Keratinocyte (primary cell): ENCODE data around the gene HSBP1L1.

Source experiments
- CTCF ChIP-seq, 3 experiments: IDR thresholded peaks in 1 of 3; conservative IDR thresholded peaks in 1 of 3; optimal IDR thresholded peaks in 1 of 3; 2 replicates in 2 of 3; 3 replicates in 1 of 3; pipeline versions ENCODE3 to v1.5.1; 2011; ENCODE audit warnings: low read length in 3 of 3, mild to moderate bottlenecking in 3 of 3, moderate library complexity in 2 of 3, control low read depth in 1 of 3, inconsistent platforms in 1 of 3; ENCODE audit not compliant: insufficient read depth in 2 of 3; ENCODE audit errors: extremely low read depth in 1 of 3
- EZH2 ChIP-seq: IDR thresholded peaks from one replicate; pipeline ENCODE4 v1.6.1; 2012; ENCODE audit warnings: inconsistent platforms, mild to moderate bottlenecking, low read length, moderate library complexity

GRCh38 chr18:79930020-79930642, 34.3 kb upstream of the HSBP1L1 start:
- no peak for TF ChIP-seq EZH2
- TF ChIP-seq CTCF (optimal IDR thresholded peaks at IDR 0.05 in 1 of 3, IDR thresholded peaks at IDR 0.05 in 1 of 3, conservative IDR thresholded peaks at IDR 0.05 in 1 of 3; ENCODE audit: extremely low read depth in 1 of 3, insufficient read depth in 2 of 3, low read length in 3 of 3): no peak
